Measurements from ENCODE around the gene CABLES1. TPM values are rescaled to one million over a fixed set of nuclear protein-coding genes. Genes with fewer than 3 reads are reported as not detected.
"Not testable (repeated sequence)": the region's sequence is repeated elsewhere in the genome, so short reads cannot be mapped to it uniquely, and the experiment has no call there.

The CABLES1 gene
- polyA plus RNA-seq, 1 experiment, result 5.4 TPM

DNA sequence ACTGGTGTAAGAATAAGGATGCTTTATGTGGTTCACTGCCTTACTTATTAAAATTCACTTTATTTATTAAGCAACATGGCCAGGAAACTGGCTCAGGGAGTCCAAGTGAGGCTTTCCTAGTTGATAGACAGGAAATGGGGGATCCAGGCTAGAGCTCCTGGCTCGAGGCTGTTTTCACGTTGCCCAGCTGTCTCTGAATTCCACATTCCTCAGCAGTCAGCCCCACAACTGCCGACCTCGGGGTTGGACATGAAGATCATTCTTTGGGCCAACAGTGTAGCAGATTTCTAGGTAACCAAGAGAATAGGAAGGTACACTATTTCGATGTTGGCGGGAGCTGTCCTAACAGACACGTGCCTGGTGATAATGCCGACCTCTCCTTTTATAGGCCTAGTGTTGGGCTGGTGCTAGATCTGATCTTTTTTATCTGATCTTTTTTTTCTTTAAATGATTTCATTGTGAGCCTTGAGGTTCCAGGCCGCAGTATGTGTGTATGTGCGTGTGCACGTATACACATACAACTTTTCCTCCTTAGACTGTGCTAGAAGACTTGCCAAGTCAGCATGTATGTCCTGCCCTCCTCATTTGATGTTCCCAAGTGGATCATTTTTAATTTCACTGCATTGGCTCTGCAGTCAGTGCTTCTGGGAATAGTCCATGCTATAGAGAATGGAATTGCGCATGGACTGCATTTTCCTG, 103.5 kb downstream of the CABLES1 start:
- TF ChIP-seq CTCF (IDR thresholded peaks at IDR 0.05; ENCODE audit: insufficient read depth, low read depth, low read length), result no peak
- ChIA-PET CTCF (no interaction called here), POLR2A (no interaction called here)
- no peak overlapping the region for H3K4me3 ChIP-seq (ENCODE audit: low read depth, low read length)
- H3K36me3 ChIP-seq (ENCODE audit: control insufficient read depth, insufficient read depth, low read length), result no peaks in the 10 kb centered on the region; the same call in 1 of the 2 replicates
- no peaks in the 10 kb centered on the region for H3K27me3 ChIP-seq (ENCODE audit: control insufficient read depth, insufficient read depth, low read length)
- no peak for DNase-seq (ENCODE audit: low read depth)

GRCh38 chr18:23239350-23239692, 104.0 kb downstream of the CABLES1 start:
- ChIA-PET POLR2A (no interaction called here), CTCF (no interaction called here)
- no peak for TF ChIP-seq CTCF (IDR thresholded peaks at IDR 0.05; ENCODE audit: insufficient read depth, low read depth, low read length)

DNA sequence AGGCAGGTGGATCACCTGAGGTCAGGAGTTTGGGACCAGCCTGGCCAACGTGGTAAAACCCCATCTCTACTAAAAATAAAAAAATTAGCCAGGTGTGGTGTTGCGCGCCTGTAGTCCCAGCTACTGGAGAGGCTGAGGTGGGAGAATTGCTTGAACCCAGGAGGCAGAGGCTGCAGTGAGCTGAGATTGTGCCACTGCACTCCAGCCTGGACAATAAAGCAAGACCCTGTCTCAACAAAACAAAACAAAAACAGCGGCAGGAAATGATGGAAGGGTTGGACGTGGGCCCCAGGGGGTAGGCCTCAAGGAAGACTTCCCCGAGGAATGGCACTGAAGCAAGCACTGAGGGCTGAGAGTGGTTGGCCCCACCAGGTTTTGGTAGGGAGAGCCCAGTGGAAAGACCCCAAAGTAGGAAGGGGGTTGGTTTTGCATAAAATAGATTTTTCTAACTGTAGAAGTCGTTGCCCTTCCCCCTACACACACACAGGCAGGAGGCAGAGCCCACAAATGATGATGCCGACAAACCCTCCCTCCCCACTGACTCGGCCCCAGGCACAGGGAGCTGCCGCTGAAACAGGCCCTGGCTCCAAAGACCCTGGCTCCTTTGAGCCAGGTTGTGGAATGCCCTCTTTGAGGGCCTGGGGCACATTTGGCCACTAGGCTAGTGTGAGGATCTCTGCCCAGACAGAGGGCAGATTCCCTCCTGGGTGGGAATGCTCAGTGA, 104.8 kb downstream of the CABLES1 start:
- ChIA-PET POLR2A (no interaction called here), CTCF (no interaction called here)
- H3K36me3 ChIP-seq (ENCODE audit: control insufficient read depth, insufficient read depth, low read length), result no peaks in the 10 kb centered on the region; the same call in 1 of the 2 replicates
- H3K27me3 ChIP-seq (ENCODE audit: control insufficient read depth, insufficient read depth, low read length), result no peaks in the 10 kb centered on the region
- TF ChIP-seq CTCF (IDR thresholded peaks at IDR 0.05; ENCODE audit: insufficient read depth, low read depth, low read length), result no peak
- no peak overlapping the region for H3K4me3 ChIP-seq (ENCODE audit: low read depth, low read length)
- no peak for DNase-seq (ENCODE audit: low read depth)

More at GRCh38 chr18:23239350-23239692, 104.0 kb downstream of the CABLES1 start:
- no peaks in the 10 kb centered on the region for H3K27me3 ChIP-seq (ENCODE audit: control insufficient read depth, insufficient read depth, low read length)
- H3K4me3 ChIP-seq (ENCODE audit: low read depth, low read length), result no peak overlapping the region
- DNase-seq (ENCODE audit: low read depth), result no peak
- H3K36me3 ChIP-seq (ENCODE audit: control insufficient read depth, insufficient read depth, low read length), result no peaks in the 10 kb centered on the region; the same call in 1 of the 2 replicates

GRCh38 chr18:23240609-23240930, 105.3 kb downstream of the CABLES1 start:
- H3K36me3 ChIP-seq (ENCODE audit: control insufficient read depth, insufficient read depth, low read length), result no peaks in the 10 kb centered on the region; the same call in 1 of the 2 replicates
- ChIA-PET POLR2A (no interaction called here), CTCF (no interaction called here)

DNA sequence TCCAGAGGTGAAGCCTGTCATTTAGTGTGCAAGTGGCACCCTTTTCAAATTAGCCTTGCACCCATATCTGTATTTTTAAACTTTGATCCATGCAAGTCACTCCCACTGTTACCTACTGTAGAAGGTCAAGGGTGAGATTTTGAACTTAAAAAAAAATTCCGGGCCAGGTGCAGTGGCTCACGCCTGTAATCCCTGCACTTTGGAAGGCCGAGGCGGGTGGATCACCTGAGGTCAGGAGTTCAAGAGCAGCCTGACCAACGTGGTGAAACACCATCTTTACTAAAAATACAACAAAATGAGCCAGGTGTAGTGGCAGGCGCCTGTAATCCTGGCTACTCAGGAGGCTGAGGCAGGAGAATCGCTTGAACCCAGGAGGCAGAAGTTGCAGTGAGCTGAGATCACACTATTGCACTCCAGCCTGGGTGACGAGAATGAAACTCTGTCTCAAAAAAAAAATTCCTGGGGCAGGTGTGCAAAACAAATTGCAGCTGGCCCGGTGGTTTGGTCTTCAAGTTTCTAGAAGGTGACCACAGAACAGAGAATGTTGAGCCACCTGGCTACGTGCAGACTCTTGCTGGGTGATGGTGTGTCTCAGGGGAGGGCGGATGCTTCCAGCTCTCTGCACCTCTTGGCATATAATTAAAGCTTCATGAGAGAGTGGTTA, 106.7 kb downstream of the CABLES1 start:
- POLR2A ChIA-PET; DNase-seq (ENCODE audit: low read depth); H3K27me3 ChIP-seq (ENCODE audit: control insufficient read depth, insufficient read depth, low read length); H3K36me3 ChIP-seq (ENCODE audit: control insufficient read depth, insufficient read depth, low read length); H3K4me3 ChIP-seq (ENCODE audit: low read depth, low read length): not testable (repeated sequence)
- CTCF ChIA-PET, result interaction anchor here (0.6 to 1.3 kb wide), 3 partner anchors 9 to 100 kb away, joined by 3 read pairs; no protein-coding TSS in a partner anchor

More at GRCh38 chr18:23240609-23240930, 105.3 kb downstream of the CABLES1 start:
- TF ChIP-seq CTCF (IDR thresholded peaks at IDR 0.05; ENCODE audit: insufficient read depth, low read depth, low read length), result no peak
- H3K27me3 ChIP-seq (ENCODE audit: control insufficient read depth, insufficient read depth, low read length), result no peaks in the 10 kb centered on the region
- no peak overlapping the region for H3K4me3 ChIP-seq (ENCODE audit: low read depth, low read length)
- no peak for DNase-seq (ENCODE audit: low read depth)
